ENCODE data around the gene GNAZ.

DNA sequence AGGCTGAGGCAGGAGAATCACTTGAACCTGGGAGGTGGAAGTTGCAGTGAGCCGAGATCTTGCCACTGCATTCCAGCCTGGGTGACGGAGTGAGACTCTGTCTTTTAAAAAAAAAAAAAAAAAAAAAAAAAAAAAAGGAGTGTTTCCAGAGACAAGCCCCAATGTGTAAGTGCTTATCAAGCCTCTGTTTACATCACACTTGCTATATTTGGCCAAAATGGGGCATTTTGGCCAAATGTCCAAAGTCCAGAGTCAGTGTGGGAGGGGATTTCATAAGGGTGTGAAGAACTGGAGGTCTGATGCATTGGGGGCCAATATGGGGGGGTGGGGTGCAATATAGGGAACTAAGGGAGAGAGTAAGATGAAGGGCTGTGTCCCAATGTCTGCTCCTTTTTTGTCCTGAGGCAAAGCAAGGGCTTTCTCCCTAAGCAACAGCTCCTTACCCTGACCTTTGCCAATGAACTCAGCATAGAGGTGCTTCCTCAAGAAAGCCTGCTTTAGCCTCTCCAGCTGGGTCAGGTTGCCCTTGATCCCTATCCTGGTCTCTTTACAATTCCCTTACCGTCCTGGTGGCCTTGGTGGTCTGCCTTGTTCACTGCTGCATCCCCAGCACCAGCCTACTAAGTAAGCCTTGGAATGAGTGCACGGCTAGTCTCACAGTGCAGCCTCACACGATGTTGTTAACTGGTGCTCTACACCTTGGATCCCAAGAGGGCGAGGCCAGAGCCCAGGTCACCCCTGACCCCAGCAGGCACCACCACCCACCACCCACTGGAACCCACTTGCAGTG, 95.9 kb downstream of the GNAZ start:
- no peak for TF ChIP-seq EZH2 (IDR thresholded peaks at IDR 0.05)
- TF ChIP-seq POLR2AphosphoS5 (IDR thresholded peaks at IDR 0.05; ENCODE audit: borderline replicate concordance, low read depth, low read length): no peak
